K562 (cell line): ENCODE data around the gene PLXDC2.

Source experiments
- MTA1 ChIP-seq: fragments of 450-650 bp; IDR thresholded peaks from 2 replicates; pipeline ENCODE4 v1.6.1; 2017; ENCODE audit warnings: borderline replicate concordance
- TF ChIP-seq, protein P1 (sequence below), 3 experiments: IDR thresholded peaks in 2 of 3; conservative IDR thresholded peaks in 1 of 3; 2 replicates each; pipeline ENCODE4 v1.5.1; 2011 to 2012; ENCODE audit warnings: low read length in 3 of 3, mild to moderate bottlenecking in 3 of 3, control low read depth in 2 of 3, improper control_type of control experiment in 1 of 3, inconsistent platforms in 1 of 3, low read depth in 1 of 3, mixed read lengths in 1 of 3, moderate library complexity in 1 of 3; ENCODE audit not compliant: insufficient read depth in 2 of 3
- TF ChIP-seq, protein P2 (sequence below): fragments of 450-650 bp; IDR thresholded peaks from 2 replicates; pipeline ENCODE4 v1.6.1; 2017; ENCODE audit warnings: mild to moderate bottlenecking, moderate library complexity
- TF ChIP-seq, protein P3 (sequence below): sonication (generic); formaldehyde crosslinking; IDR thresholded peaks from 2 replicates; pipeline ENCODE4 v1.5.0; 2020; ENCODE audit warnings: missing genetic modification reagents

DNA sequence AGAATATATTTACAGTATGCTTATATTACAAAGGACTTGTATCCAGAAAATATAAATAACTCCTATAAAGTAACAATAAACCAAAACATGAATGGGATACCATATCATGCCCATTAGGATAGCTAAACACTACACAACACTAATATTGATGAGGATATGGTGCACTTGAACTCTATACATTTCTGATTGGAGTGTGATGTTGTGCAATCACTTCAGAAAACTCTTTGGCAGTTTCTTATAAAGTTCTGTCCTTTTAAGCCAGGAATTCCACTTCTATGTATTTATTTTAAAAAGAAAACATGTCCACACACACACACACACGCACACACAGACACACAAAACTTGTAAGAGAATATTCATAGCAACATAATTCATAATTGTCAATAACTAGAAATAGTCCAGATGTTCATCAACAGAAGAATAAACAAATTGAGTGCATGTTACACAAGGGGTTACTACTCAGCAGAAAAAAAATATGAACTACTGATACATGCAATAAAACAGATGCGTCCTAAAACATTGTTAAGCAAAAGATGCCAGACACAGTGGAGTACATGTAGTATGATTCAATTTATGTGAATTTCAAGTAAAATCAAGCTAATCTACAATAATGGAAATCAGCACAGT, 416.0 kb downstream of the PLXDC2 start:
- TF ChIP-seq MTA1 = no peak
- TF ChIP-seq, protein P1, sequence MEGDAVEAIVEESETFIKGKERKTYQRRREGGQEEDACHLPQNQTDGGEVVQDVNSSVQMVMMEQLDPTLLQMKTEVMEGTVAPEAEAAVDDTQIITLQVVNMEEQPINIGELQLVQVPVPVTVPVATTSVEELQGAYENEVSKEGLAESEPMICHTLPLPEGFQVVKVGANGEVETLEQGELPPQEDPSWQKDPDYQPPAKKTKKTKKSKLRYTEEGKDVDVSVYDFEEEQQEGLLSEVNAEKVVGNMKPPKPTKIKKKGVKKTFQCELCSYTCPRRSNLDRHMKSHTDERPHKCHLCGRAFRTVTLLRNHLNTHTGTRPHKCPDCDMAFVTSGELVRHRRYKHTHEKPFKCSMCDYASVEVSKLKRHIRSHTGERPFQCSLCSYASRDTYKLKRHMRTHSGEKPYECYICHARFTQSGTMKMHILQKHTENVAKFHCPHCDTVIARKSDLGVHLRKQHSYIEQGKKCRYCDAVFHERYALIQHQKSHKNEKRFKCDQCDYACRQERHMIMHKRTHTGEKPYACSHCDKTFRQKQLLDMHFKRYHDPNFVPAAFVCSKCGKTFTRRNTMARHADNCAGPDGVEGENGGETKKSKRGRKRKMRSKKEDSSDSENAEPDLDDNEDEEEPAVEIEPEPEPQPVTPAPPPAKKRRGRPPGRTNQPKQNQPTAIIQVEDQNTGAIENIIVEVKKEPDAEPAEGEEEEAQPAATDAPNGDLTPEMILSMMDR (IDR thresholded peaks at IDR 0.05 in 2 of 3, conservative IDR thresholded peaks at IDR 0.05 in 1 of 3; ENCODE audit: insufficient read depth in 2 of 3, low read depth in 1 of 3, low read length in 3 of 3) = no peak
- TF ChIP-seq, protein P2, sequence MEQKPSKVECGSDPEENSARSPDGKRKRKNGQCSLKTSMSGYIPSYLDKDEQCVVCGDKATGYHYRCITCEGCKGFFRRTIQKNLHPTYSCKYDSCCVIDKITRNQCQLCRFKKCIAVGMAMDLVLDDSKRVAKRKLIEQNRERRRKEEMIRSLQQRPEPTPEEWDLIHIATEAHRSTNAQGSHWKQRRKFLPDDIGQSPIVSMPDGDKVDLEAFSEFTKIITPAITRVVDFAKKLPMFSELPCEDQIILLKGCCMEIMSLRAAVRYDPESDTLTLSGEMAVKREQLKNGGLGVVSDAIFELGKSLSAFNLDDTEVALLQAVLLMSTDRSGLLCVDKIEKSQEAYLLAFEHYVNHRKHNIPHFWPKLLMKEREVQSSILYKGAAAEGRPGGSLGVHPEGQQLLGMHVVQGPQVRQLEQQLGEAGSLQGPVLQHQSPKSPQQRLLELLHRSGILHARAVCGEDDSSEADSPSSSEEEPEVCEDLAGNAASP = no peak
- TF ChIP-seq, protein P3, sequence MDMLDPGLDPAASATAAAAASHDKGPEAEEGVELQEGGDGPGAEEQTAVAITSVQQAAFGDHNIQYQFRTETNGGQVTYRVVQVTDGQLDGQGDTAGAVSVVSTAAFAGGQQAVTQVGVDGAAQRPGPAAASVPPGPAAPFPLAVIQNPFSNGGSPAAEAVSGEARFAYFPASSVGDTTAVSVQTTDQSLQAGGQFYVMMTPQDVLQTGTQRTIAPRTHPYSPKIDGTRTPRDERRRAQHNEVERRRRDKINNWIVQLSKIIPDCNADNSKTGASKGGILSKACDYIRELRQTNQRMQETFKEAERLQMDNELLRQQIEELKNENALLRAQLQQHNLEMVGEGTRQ (CRISPR knock-in tag) = no peak
